Endothelial cell of umbilical vein (primary cell): ENCODE results near the gene ZBTB8A. TPM values are rescaled to one million over a fixed set of nuclear protein-coding genes. Genes with fewer than 3 reads are reported as not detected.

ENCODE experiments used
- BruUV-seq: library from RNA; stranded (reverse); fragments of 400-500 nt; replicated peaks from 2 replicates; lab custom pipeline; 2021; lab: Mats Ljungman, UMichigan
- CTCF ChIA-PET: fragments of 300-600, 350-600 bp; sonication (Branson Sonifier 250); formaldehyde crosslinking; loops from one replicate; lab custom pipeline; 2021; ENCODE audit warnings: antibody characterized with exemption, inconsistent platforms; lab: Charles Lee
- POLR2A ChIA-PET: fragments of 300-600, 350-600 bp; sonication (Branson Sonifier 250); formaldehyde crosslinking; loops from one replicate; lab custom pipeline; 2021; ENCODE audit warnings: antibody characterized with exemption, inconsistent platforms; lab: Charles Lee
- DNase-seq: peaks from one replicate; pipeline ENCODE4 v3.0.0-alpha.2; 2011; ENCODE audit warnings: low read depth, low spot score
- FAIRE-seq: peaks from 2 replicates; lab custom pipeline; 2011; peaks lifted over from hg19 to GRCh38; lab: Jason Lieb, UNC
- H2AFZ ChIP-seq: 2 replicates; pipeline ENCODE4 v1.6.0; 2012; ENCODE audit warnings: low read depth, low read length, control low read depth, inconsistent platforms
- H3K27ac ChIP-seq: 2 replicates; pipeline ENCODE4 v1.5.1; 2011; ENCODE audit warnings: low read depth, mild to moderate bottlenecking, control low read depth, low read length, moderate library complexity; ENCODE audit not compliant: insufficient read depth
- H3K27me3 ChIP-seq, 2 experiments: 2 replicates each; pipeline versions ENCODE4 v1.6.0 to v1.6.1; 2011; ENCODE audit warnings: low read length in 2 of 2, mixed read lengths in 1 of 2; ENCODE audit not compliant: control insufficient read depth in 2 of 2, insufficient read depth in 2 of 2
- H3K36me3 ChIP-seq, 2 experiments: 2 replicates in 1 of 2; 3 replicates in 1 of 2; pipeline ENCODE4 v1.5.1; 2011; ENCODE audit warnings: low read length in 2 of 2, mild to moderate bottlenecking in 1 of 2, moderate library complexity in 1 of 2; ENCODE audit not compliant: control insufficient read depth in 2 of 2, insufficient read depth in 2 of 2; ENCODE audit errors: extremely low read depth in 1 of 2
- H3K4me1 ChIP-seq: 3 replicates; pipeline ENCODE4 v1.5.1; 2011; ENCODE audit warnings: mild to moderate bottlenecking, low read length; ENCODE audit not compliant: control insufficient read depth, insufficient read depth; ENCODE audit errors: extremely low read depth
- H3K4me2 ChIP-seq: 2 replicates; pipeline ENCODE4 v1.6.1; 2011; ENCODE audit warnings: low read length, control low read depth, mixed read lengths; ENCODE audit not compliant: insufficient read depth
- H3K4me3 ChIP-seq, 3 experiments: fragments of 200-600 bp in 1 of 3; sonication (generic), shearing (Covaris generic) in 1 of 3; replicated peaks in 1 of 3; 2 replicates each; pipeline ENCODE4 v1.5.1; 2011 to 2016; ENCODE audit warnings: control low read depth in 3 of 3, low read length in 3 of 3, mild to moderate bottlenecking in 2 of 3, inconsistent platforms in 1 of 3, low read depth in 1 of 3, moderate library complexity in 1 of 3; ENCODE audit not compliant: insufficient read depth in 1 of 3
- H3K79me2 ChIP-seq: 2 replicates; pipeline ENCODE4 v1.6.0; 2012; ENCODE audit warnings: low read length, inconsistent platforms; ENCODE audit not compliant: control insufficient read depth, insufficient read depth
- H3K9ac ChIP-seq: replicated peaks from 2 replicates; pipeline ENCODE3; 2011; ENCODE audit warnings: low read length, control low read depth; ENCODE audit not compliant: insufficient read depth; ENCODE audit errors: extremely low read depth
- H3K9me1 ChIP-seq: replicated peaks from 3 replicates; pipeline ENCODE4 v1.6.0; 2011; ENCODE audit warnings: mild to moderate bottlenecking, low read length; ENCODE audit not compliant: control insufficient read depth, insufficient read depth; ENCODE audit errors: extremely low read depth
- H3K9me3 ChIP-seq: replicated peaks from 2 replicates; pipeline ENCODE4 v1.5.1; 2012; ENCODE audit warnings: low read length, inconsistent platforms; ENCODE audit not compliant: control insufficient read depth, insufficient read depth
- H4K20me1 ChIP-seq: replicated peaks from 2 replicates; pipeline ENCODE3; 2011; ENCODE audit warnings: mild to moderate bottlenecking, low read length; ENCODE audit not compliant: control insufficient read depth, insufficient read depth; ENCODE audit errors: extremely low read depth
- EZH2 ChIP-seq: IDR thresholded peaks from 2 replicates; pipeline ENCODE4 v1.6.1; 2012; ENCODE audit warnings: borderline replicate concordance, low read depth, mild to moderate bottlenecking, moderate library complexity, low read length, inconsistent platforms; ENCODE audit not compliant: severe bottlenecking
- FOS ChIP-seq: IDR thresholded peaks from 2 replicates; pipeline ENCODE4 v1.6.1; 2011; ENCODE audit warnings: mild to moderate bottlenecking, low read length, moderate library complexity, borderline replicate concordance; ENCODE audit not compliant: insufficient read depth
- GATA2 ChIP-seq: IDR thresholded peaks from 2 replicates; pipeline ENCODE4 v1.7.0; 2011; ENCODE audit warnings: low read depth, mild to moderate bottlenecking, moderate library complexity, mixed read lengths, low read length; ENCODE audit not compliant: insufficient read length, insufficient read depth
- JUN ChIP-seq: IDR thresholded peaks from 2 replicates; pipeline ENCODE4 v1.6.1; 2011; ENCODE audit warnings: borderline replicate concordance, low read depth; ENCODE audit not compliant: insufficient read length, insufficient read depth
- POLR2A ChIP-seq: IDR thresholded peaks from 2 replicates; pipeline ENCODE4 v1.6.1; 2012; ENCODE audit warnings: low read depth, mild to moderate bottlenecking, control low read depth, low read length
- POLR2AphosphoS5 ChIP-seq: IDR thresholded peaks from 2 replicates; pipeline ENCODE4 v1.6.1; 2012; ENCODE audit warnings: low read depth, mild to moderate bottlenecking, control low read depth, low read length, moderate library complexity; ENCODE audit not compliant: insufficient read depth
- dilution Hi-C: fragments of 300-500 bp; cut with MboI; formaldehyde crosslinking; loops from one replicate; pipeline ENCODE4 v1.15.0; 2019; ENCODE audit warnings: low sequenced_read_pairs; ENCODE audit not compliant: extremely low pct_ligation_motif_present
- intact Hi-C: fragments of 100-400 bp; cut with micrococcal nuclease; formaldehyde crosslinking; loops from one replicate; pipeline ENCODE4 v1.10.0; 2022
- polyA plus RNA-seq, 4 experiments: library from polyadenylated mRNA; depleted of rRNA in 3 of 4; stranded (reverse) in 3 of 4; unstranded in 1 of 4; fragments of >200 nt; gene quantifications; 2 replicates each; pipeline versions ENCODE4 v1.2.1 to v1.2.3, GENCODE V29; 2011 to 2012; ENCODE audit warnings: missing spikeins in 1 of 4
- total RNA-seq: library from RNA; stranded (reverse); gene quantifications from 2 replicates; pipeline ENCODE4 v1.2.3, GENCODE V29; 2021
- TF ChIP-seq, protein P1 (sequence below), 2 donors: IDR thresholded peaks; 1 replicate in 1 of 2; 2 replicates in 1 of 2; pipeline ENCODE4 v1.5.1; 2011; ENCODE audit warnings: low read length in 2 of 2, mild to moderate bottlenecking in 2 of 2, moderate library complexity in 2 of 2, control low read depth in 1 of 2, inconsistent platforms in 1 of 2, low read depth in 1 of 2; ENCODE audit not compliant: insufficient read depth in 1 of 2; ENCODE audit errors: extremely low read depth in 1 of 2
- TF ChIP-seq, protein P2 (sequence below): IDR thresholded peaks from 2 replicates; pipeline ENCODE4 v1.6.1; 2011; ENCODE audit not compliant: insufficient read depth, insufficient read length

The ZBTB8A gene
- total and polyA plus RNA-seq, 2 donors (not counting 3 experiments of a cell fraction or from before 2014, with no cell fraction given), result 3.1 to 9.6 TPM

DNA sequence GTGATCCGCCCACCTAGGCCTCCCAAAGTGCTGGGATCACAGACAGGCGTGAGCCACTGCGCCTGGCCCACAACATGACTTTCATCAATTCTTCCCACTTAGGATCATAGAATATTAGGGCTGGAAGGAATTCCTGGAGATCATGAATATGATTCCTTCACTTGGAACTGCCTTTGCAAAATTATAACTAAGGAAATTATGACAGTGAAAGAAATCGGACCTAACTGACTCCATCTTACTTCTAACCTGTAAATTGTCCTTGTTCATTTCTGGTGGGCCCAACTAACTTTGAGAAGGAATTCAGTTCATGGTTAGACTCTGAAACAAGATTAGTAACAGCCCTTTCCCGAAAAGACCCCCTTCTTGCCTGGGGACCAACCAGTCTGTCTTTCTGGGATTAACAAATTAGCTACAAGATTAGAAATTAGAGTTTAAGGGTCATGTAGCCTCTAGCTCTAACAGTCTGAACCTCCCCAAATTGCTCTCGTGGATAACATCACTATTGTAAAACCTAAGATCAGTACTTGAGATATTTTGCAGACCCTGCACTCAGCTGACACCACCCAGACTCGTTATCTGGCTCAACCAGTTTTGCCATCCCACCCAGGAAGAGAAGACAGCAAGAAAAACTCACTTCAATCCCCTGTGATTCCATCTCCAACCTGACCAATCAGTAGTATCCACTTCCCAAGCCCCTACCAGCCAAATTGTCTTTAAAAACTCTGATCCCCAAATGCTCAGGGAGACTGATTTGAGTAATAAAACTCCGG lies 96.5 kb downstream of the ZBTB8A start:
- no peaks in the 10 kb centered on the region for H3K27me3 ChIP-seq
- FAIRE-seq (no peak), DNase-seq (no peak)
- dilution Hi-C loops (no loop called here), intact Hi-C loops (no loop called here)
- BruUV-seq, result no TSS peak
- H3K4me1 ChIP-seq, result no peaks in the 10 kb centered on the region
- ChIA-PET POLR2A (no interaction called here), CTCF (no interaction called here)
- peaks cover 0 to 2% of the 10 kb centered on the region in 2 experiments for H3K36me3 ChIP-seq
- H4K20me1 ChIP-seq, result no peaks in the 10 kb centered on the region
- H3K9me1 ChIP-seq, result no peaks in the 10 kb centered on the region
- TF ChIP-seq GATA2 (no peak), FOS (no peak), JUN (no peak), POLR2AphosphoS5 (no peak), EZH2 (no peak), POLR2A (no peak)
- TF ChIP-seq, protein P1, sequence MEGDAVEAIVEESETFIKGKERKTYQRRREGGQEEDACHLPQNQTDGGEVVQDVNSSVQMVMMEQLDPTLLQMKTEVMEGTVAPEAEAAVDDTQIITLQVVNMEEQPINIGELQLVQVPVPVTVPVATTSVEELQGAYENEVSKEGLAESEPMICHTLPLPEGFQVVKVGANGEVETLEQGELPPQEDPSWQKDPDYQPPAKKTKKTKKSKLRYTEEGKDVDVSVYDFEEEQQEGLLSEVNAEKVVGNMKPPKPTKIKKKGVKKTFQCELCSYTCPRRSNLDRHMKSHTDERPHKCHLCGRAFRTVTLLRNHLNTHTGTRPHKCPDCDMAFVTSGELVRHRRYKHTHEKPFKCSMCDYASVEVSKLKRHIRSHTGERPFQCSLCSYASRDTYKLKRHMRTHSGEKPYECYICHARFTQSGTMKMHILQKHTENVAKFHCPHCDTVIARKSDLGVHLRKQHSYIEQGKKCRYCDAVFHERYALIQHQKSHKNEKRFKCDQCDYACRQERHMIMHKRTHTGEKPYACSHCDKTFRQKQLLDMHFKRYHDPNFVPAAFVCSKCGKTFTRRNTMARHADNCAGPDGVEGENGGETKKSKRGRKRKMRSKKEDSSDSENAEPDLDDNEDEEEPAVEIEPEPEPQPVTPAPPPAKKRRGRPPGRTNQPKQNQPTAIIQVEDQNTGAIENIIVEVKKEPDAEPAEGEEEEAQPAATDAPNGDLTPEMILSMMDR (IDR thresholded peaks at IDR 0.05; ENCODE audit: extremely low read depth in 1 of 2, insufficient read depth in 1 of 2, low read depth in 1 of 2, low read length in 2 of 2), result no peak
- TF ChIP-seq, protein P2, sequence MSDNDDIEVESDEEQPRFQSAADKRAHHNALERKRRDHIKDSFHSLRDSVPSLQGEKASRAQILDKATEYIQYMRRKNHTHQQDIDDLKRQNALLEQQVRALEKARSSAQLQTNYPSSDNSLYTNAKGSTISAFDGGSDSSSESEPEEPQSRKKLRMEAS, result no peak
- no peak overlapping the region for H2AFZ ChIP-seq
- H3K9me3 ChIP-seq, result no peaks in the 10 kb centered on the region
- H3K4me2 ChIP-seq, result no peak overlapping the region
- H3K4me3 ChIP-seq, result no peak overlapping the region
- peaks cover 11% of the 10 kb centered on the region for H3K79me2 ChIP-seq
- no peak overlapping the region for H3K9ac ChIP-seq
- no peak overlapping the region for H3K27ac ChIP-seq
